Measurements from ENCODE around the gene VIT. TPM values are rescaled to one million over a fixed set of nuclear protein-coding genes. Genes with fewer than 3 reads are reported as not detected.

Gene VIT
- polyA plus RNA-seq, 1 donor from 2014 or later: 0.09 TPM

- no peak overlapping the region for H3K4me3 Mint-ChIP-seq
- no peaks in the 10 kb centered on the region for H3K36me3 Mint-ChIP-seq
- no peaks in the 10 kb centered on the region for H3K9me3 Mint-ChIP-seq
- H3K27me3 Mint-ChIP-seq: no peaks in the 10 kb centered on the region
- no peaks in the 10 kb centered on the region for H3K4me1 Mint-ChIP-seq
- H3K27ac Mint-ChIP-seq: no peak overlapping the region
These were observed 626 bp upstream of the VIT start for GRCh38 chr2:36695746-36696415.

- Mint-ChIP-seq H3K4me3 (no peak overlapping the region), H3K9me3 (peaks cover 0 to 2% (median 0%) of the 10 kb centered on the region in 3 donors), H3K4me1 (no peaks in the 10 kb centered on the region), H3K27ac (no peak overlapping the region), H3K36me3 (no peaks in the 10 kb centered on the region), H3K27me3 (no peaks in the 10 kb centered on the region)
These were observed 1.0 kb downstream of the VIT start for GRCh38 chr2:36697424-36698066.

GRCh38 chr2:36698993-36699392 is 2.5 kb downstream of the VIT start:
- H3K9me3 Mint-ChIP-seq: peaks cover 0 to 2% (median 0%) of the 10 kb centered on the region in 3 donors
- no peak overlapping the region for H3K4me3 Mint-ChIP-seq
- no peaks in the 10 kb centered on the region for H3K4me1 Mint-ChIP-seq
- H3K27ac Mint-ChIP-seq: no peak overlapping the region
- H3K27me3 Mint-ChIP-seq: no peaks in the 10 kb centered on the region
- no peaks in the 10 kb centered on the region for H3K36me3 Mint-ChIP-seq

- Mint-ChIP-seq H3K27ac (no peak overlapping the region), H3K4me1 (no peaks in the 10 kb centered on the region), H3K36me3 (no peaks in the 10 kb centered on the region), H3K4me3 (no peak overlapping the region), H3K9me3 (peaks cover 0 to 2% (median 0%) of the 10 kb centered on the region in 3 donors), H3K27me3 (no peaks in the 10 kb centered on the region)
These were observed 3.8 kb downstream of the VIT start for GRCh38 chr2:36700311-36700710.

- Mint-ChIP-seq H3K9me3 (peaks cover 0 to 2% (median 0%) of the 10 kb centered on the region in 3 donors), H3K4me1 (no peaks in the 10 kb centered on the region), H3K27ac (no peak overlapping the region), H3K36me3 (no peaks in the 10 kb centered on the region), H3K27me3 (no peaks in the 10 kb centered on the region), H3K4me3 (no peak overlapping the region)
These were observed 4.9 kb downstream of the VIT start for GRCh38 chr2:36701391-36701795.

GRCh38 chr2:36701918-36702317 is 5.4 kb downstream of the VIT start:
- H3K4me1 Mint-ChIP-seq: no peaks in the 10 kb centered on the region
- H3K27me3 Mint-ChIP-seq: no peaks in the 10 kb centered on the region
- peaks cover 0 to 2% (median 0%) of the 10 kb centered on the region in 3 donors for H3K9me3 Mint-ChIP-seq
- H3K27ac Mint-ChIP-seq: no peak overlapping the region
- H3K36me3 Mint-ChIP-seq: no peaks in the 10 kb centered on the region
- H3K4me3 Mint-ChIP-seq: no peak overlapping the region

- H3K27me3 Mint-ChIP-seq: peaks cover 6% of the 10 kb centered on the region
- no peaks in the 10 kb centered on the region for H3K4me1 Mint-ChIP-seq
- H3K9me3 Mint-ChIP-seq: peaks cover 0 to 2% (median 0%) of the 10 kb centered on the region in 3 donors
These were observed 6.3 kb downstream of the VIT start for GRCh38 chr2:36702781-36703180.

GRCh38 chr2:36704475-36705150 is 8.1 kb downstream of the VIT start:
- H3K4me3 Mint-ChIP-seq: no peak overlapping the region
- peaks cover 15% of the 10 kb centered on the region for H3K27me3 Mint-ChIP-seq
- no peaks in the 10 kb centered on the region for H3K36me3 Mint-ChIP-seq
- no peaks in the 10 kb centered on the region for H3K4me1 Mint-ChIP-seq
- no peak overlapping the region for H3K27ac Mint-ChIP-seq
- H3K9me3 Mint-ChIP-seq: peaks cover 0 to 4% (median 2%) of the 10 kb centered on the region in 3 donors

More at GRCh38 chr2:36702781-36703180, 6.3 kb downstream of the VIT start:
- H3K4me3 Mint-ChIP-seq: no peak overlapping the region
- H3K36me3 Mint-ChIP-seq: no peaks in the 10 kb centered on the region
- H3K27ac Mint-ChIP-seq: no peak overlapping the region

GRCh38 chr2:36705326-36706020 is 9.0 kb downstream of the VIT start:
- Mint-ChIP-seq H3K4me3 (no peak overlapping the region), H3K27me3 (peaks cover 15% of the 10 kb centered on the region), H3K36me3 (no peaks in the 10 kb centered on the region), H3K27ac (no peak overlapping the region), H3K9me3 (peaks cover 2 to 8% (median 3%) of the 10 kb centered on the region in 3 donors), H3K4me1 (no peaks in the 10 kb centered on the region)

- Mint-ChIP-seq H3K9me3 (peaks cover 5 to 11% (median 9%) of the 10 kb centered on the region in 3 donors), H3K27me3 (peaks cover 15% of the 10 kb centered on the region), H3K4me1 (no peaks in the 10 kb centered on the region), H3K27ac (no peak overlapping the region), H3K36me3 (no peaks in the 10 kb centered on the region), H3K4me3 (no peak overlapping the region)
These were observed 9.7 kb downstream of the VIT start for GRCh38 chr2:36706021-36706876.

- Mint-ChIP-seq H3K27me3 (peaks cover 15% of the 10 kb centered on the region), H3K27ac (no peak overlapping the region), H3K4me1 (no peaks in the 10 kb centered on the region), H3K36me3 (no peaks in the 10 kb centered on the region), H3K9me3 (peaks cover 5 to 11% (median 10%) of the 10 kb centered on the region in 3 donors), H3K4me3 (no peak overlapping the region)
These were observed 10.5 kb downstream of the VIT start for GRCh38 chr2:36707050-36707449.

- H3K4me1 Mint-ChIP-seq: no peaks in the 10 kb centered on the region
- H3K27me3 Mint-ChIP-seq: peaks cover 18% of the 10 kb centered on the region
- H3K27ac Mint-ChIP-seq: no peak overlapping the region
- H3K4me3 Mint-ChIP-seq: no peak overlapping the region
- peaks cover 5 to 11% (median 10%) of the 10 kb centered on the region in 3 donors for H3K9me3 Mint-ChIP-seq
- H3K36me3 Mint-ChIP-seq: no peaks in the 10 kb centered on the region
These were observed 11.7 kb downstream of the VIT start for GRCh38 chr2:36708041-36708741.

GRCh38 chr2:36710858-36711515 is 14.5 kb downstream of the VIT start:
- Mint-ChIP-seq H3K9me3 (peaks cover 5 to 11% (median 10%) of the 10 kb centered on the region in 3 donors), H3K36me3 (no peaks in the 10 kb centered on the region), H3K27me3 (peaks cover 23% of the 10 kb centered on the region), H3K4me3 (no peak overlapping the region), H3K27ac (no peak overlapping the region), H3K4me1 (no peaks in the 10 kb centered on the region)
